KMS-11 (cell line): ENCODE measurements around the gene DDX27.
A peak's percentile ranks its signal among the peaks of the same experiment; 100 is the strongest.

Experiments
- H2AFZ ChIP-seq: fragments of 200-600 bp; sonication (generic); 2 replicates; pipeline ENCODE4 v1.6.1; 2016; ENCODE audit warnings: antibody characterized with exemption, mixed run types, low read depth
- H3K27ac ChIP-seq: fragments of 200-600 bp; sonication (generic); 2 replicates; pipeline ENCODE4 v1.6.1; 2016; ENCODE audit warnings: mild to moderate bottlenecking, mixed run types
- H3K27me3 ChIP-seq: fragments of 200-600 bp; sonication (generic); 2 replicates; pipeline ENCODE4 v1.6.1; 2017; ENCODE audit warnings: mild to moderate bottlenecking, low read depth, mixed run types, moderate library complexity; ENCODE audit not compliant: insufficient read depth
- H3K36me3 ChIP-seq: fragments of 200-600 bp; sonication (generic); 2 replicates; pipeline ENCODE4 v1.6.1; 2017; ENCODE audit warnings: mild to moderate bottlenecking, mixed run types; ENCODE audit not compliant: insufficient read depth
- H3K4me1 ChIP-seq: fragments of 200-600 bp; sonication (generic); 2 replicates; pipeline ENCODE4 v1.6.1; 2016; ENCODE audit warnings: mild to moderate bottlenecking, low read depth, mixed run types; ENCODE audit not compliant: poor library complexity, severe bottlenecking
- H3K4me2 ChIP-seq: fragments of 200-600 bp; sonication (generic); 2 replicates; pipeline ENCODE4 v1.7.0; 2016; ENCODE audit warnings: mild to moderate bottlenecking, mixed run types
- H3K4me3 ChIP-seq: fragments of 200-600 bp; sonication (generic); IDR thresholded peaks from 2 replicates; pipeline ENCODE4 v1.6.1; 2017; ENCODE audit warnings: low read depth, low read length, mixed read lengths; ENCODE audit not compliant: insufficient read depth
- H3K79me2 ChIP-seq: fragments of 200-600 bp; sonication (generic); 2 replicates; pipeline ENCODE4 v1.6.1; 2016; ENCODE audit warnings: low read depth, mixed run types; ENCODE audit not compliant: insufficient read depth
- H3K9ac ChIP-seq: fragments of 200-600 bp; sonication (generic); 2 replicates; pipeline ENCODE4 v1.6.1; 2016; ENCODE audit warnings: mild to moderate bottlenecking, mixed run types
- H4K20me1 ChIP-seq: fragments of 200-600 bp; sonication (generic); 2 replicates; pipeline ENCODE4 v1.6.1; 2016; ENCODE audit warnings: mild to moderate bottlenecking, mixed run types; ENCODE audit not compliant: insufficient read depth
- TF ChIP-seq, protein P1 (sequence below): fragments of 200-600 bp; sonication (generic); conservative IDR thresholded peaks from 2 replicates; pipeline ENCODE4 v1.6.1; 2017; ENCODE audit warnings: low read depth, mild to moderate bottlenecking, antibody characterized with exemption, low read length, moderate library complexity, mixed read lengths

DDX27 gene

DNA sequence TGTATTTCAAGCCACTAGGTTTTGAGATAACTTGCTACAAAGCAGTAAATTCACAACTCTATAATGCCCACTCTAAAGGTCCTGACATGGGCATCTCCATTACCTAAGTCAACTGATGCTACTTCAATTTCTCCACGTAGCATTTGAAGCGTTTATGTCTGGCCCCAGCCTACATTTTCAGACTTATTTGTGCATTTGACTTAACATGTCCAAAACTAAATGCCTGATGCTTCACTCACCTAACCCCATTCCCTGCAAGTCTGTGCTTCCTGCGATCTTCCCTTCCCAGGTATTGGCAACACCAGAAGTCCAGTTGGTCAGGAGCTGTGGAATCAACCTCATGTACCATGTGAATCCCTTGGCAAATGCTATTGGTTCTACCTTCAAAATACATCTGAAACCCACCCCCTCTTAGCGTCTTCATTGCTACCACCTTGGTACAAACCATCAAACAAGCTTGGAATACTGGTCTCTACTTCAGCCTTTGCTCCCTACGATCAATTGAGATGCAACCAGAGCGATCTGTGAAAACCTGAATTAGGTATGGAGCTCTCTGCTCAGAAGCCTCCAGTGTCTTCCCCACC lies 71.5 kb downstream of the DDX27 start:
- Histone ChIP-seq H3K9ac (no peak overlapping the region), H3K4me3 (no peak overlapping the region), H3K27ac (peak overlapping the region; percentile 18; the same call in 1 of the 2 replicates), H3K79me2 (peaks cover 15% of the 10 kb centered on the region), H4K20me1 (peaks cover 36% of the 10 kb centered on the region), H3K36me3 (peaks cover 34% of the 10 kb centered on the region), H3K4me2 (no peak overlapping the region), H2AFZ (no peak overlapping the region), H3K27me3 (no peaks in the 10 kb centered on the region), H3K4me1 (peaks cover 1% of the 10 kb centered on the region)
- TF ChIP-seq, protein P1, sequence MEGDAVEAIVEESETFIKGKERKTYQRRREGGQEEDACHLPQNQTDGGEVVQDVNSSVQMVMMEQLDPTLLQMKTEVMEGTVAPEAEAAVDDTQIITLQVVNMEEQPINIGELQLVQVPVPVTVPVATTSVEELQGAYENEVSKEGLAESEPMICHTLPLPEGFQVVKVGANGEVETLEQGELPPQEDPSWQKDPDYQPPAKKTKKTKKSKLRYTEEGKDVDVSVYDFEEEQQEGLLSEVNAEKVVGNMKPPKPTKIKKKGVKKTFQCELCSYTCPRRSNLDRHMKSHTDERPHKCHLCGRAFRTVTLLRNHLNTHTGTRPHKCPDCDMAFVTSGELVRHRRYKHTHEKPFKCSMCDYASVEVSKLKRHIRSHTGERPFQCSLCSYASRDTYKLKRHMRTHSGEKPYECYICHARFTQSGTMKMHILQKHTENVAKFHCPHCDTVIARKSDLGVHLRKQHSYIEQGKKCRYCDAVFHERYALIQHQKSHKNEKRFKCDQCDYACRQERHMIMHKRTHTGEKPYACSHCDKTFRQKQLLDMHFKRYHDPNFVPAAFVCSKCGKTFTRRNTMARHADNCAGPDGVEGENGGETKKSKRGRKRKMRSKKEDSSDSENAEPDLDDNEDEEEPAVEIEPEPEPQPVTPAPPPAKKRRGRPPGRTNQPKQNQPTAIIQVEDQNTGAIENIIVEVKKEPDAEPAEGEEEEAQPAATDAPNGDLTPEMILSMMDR: no peak

DNA sequence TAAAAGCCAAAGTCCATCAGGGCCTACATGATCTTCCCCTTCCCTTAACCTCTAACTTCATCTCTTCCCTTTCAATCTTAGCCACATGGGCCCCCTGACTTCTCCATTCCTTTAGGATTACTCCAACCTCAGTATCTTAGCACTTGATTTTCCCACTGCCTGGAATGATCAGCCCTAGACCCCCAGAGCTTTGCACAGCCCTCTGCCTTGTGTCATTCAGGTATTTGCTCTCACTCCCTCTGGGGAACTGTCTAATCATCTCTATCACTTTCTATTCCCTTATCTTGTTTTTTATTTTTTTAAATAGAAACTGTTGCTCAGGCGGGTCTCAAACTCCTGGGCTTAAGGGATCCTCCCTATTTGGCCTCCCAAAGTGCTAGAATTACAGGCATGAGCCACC lies 72.0 kb downstream of the DDX27 start:
- Histone ChIP-seq H3K4me2 (no peak overlapping the region), H4K20me1 (peaks cover 31% of the 10 kb centered on the region), H3K79me2 (peaks cover 10% of the 10 kb centered on the region; the same call in 1 of the 2 replicates), H3K36me3 (peaks cover 29% of the 10 kb centered on the region), H3K4me3 (no peak overlapping the region), H3K4me1 (no peaks in the 10 kb centered on the region), H2AFZ (no peak overlapping the region), H3K27me3 (no peaks in the 10 kb centered on the region), H3K27ac (peak overlapping the region; percentile 18; the same call in 1 of the 2 replicates), H3K9ac (no peak overlapping the region)
- TF ChIP-seq, protein P1: no peak

DNA sequence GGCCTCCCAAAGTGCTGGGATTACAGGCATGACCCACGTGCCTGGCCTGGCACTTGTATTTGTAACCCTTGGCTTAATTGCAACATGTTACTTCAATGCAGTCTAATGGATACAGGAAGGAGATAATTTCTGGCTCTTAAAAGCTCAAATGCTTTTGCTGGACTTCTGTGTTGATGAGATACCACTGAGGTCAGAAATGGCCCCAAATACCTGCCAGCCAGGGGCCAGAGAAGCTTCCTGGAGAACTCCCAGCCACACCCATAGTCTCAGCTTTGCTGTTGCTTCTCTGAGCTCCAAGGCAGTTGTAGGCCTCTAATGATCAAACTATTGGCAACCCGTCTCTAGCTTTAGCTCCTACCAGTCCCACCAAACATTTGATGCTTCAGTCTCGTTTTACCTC lies 72.8 kb downstream of the DDX27 start:
- Histone ChIP-seq H3K36me3 (peaks cover 21% of the 10 kb centered on the region; the same call in 1 of the 2 replicates), H2AFZ (no peak overlapping the region), H3K27ac (no peak overlapping the region), H3K4me3 (no peak overlapping the region), H3K9ac (no peak overlapping the region), H3K79me2 (peaks cover 2% of the 10 kb centered on the region; the same call in 1 of the 2 replicates), H3K27me3 (no peaks in the 10 kb centered on the region), H3K4me1 (no peaks in the 10 kb centered on the region), H3K4me2 (no peak overlapping the region), H4K20me1 (peaks cover 23% of the 10 kb centered on the region)
- TF ChIP-seq, protein P1: no peak

GRCh38 chr20:49293122-49293521 lies 73.9 kb downstream of the DDX27 start:
- peaks cover 14% of the 10 kb centered on the region; the same call in 1 of the 2 replicates for H3K36me3 ChIP-seq

More at GRCh38 chr20:49293122-49293521, 73.9 kb downstream of the DDX27 start:
- no peak overlapping the region for H3K4me3 ChIP-seq
- no peaks in the 10 kb centered on the region for H3K4me1 ChIP-seq
- no peak overlapping the region for H3K4me2 ChIP-seq
- no peak overlapping the region for H2AFZ ChIP-seq
- TF ChIP-seq, protein P1: no peak
- no peaks in the 10 kb centered on the region for H3K27me3 ChIP-seq
- H3K9ac ChIP-seq: no peak overlapping the region
- H3K79me2 ChIP-seq: no peaks in the 10 kb centered on the region
- peaks cover 20% of the 10 kb centered on the region for H4K20me1 ChIP-seq
- no peak overlapping the region for H3K27ac ChIP-seq
